HepG2 (cell line): ENCODE measurements around the gene BFSP1. TPM values are rescaled to one million over a fixed set of nuclear protein-coding genes. Genes with fewer than 3 reads are reported as not detected.

Source experiments
- CC2D1A ChIP-seq: sonication (generic); formaldehyde crosslinking; IDR thresholded peaks from 2 replicates; pipeline ENCODE4 v1.8.1; 2023; ENCODE audit warnings: mild to moderate bottlenecking, missing genetic modification reagents
- DRAP1 ChIP-seq: IDR thresholded peaks from 2 replicates; pipeline ENCODE4 v1.6.1; 2016; ENCODE audit warnings: missing genetic modification reagents, missing compliant biosample characterization
- FOSL1 ChIP-seq: sonication (generic); formaldehyde crosslinking; IDR thresholded peaks from 2 replicates; pipeline ENCODE4 v1.9.0; 2021; ENCODE audit warnings: missing genetic modification reagents, borderline replicate concordance
- FOSL2 ChIP-seq: sonication (generic); formaldehyde crosslinking; IDR thresholded peaks from 2 replicates; pipeline ENCODE4 v1.4.0; 2020; ENCODE audit warnings: missing genetic modification reagents
- KDM2A ChIP-seq: sonication (generic); formaldehyde crosslinking; IDR thresholded peaks from 2 replicates; pipeline ENCODE4 v1.4.0; 2020; ENCODE audit warnings: low read depth, missing genetic modification reagents, borderline replicate concordance
- KLF16 ChIP-seq, 2 experiments: sonication (generic) in 1 of 2; formaldehyde crosslinking in 1 of 2; IDR thresholded peaks; 2 replicates each; pipeline versions ENCODE4 v1.6.1 to v1.8.0; 2016 to 2023; ENCODE audit warnings: missing genetic modification reagents in 2 of 2, missing compliant biosample characterization in 1 of 2
- KMT2A ChIP-seq: sonication (generic); formaldehyde crosslinking; IDR thresholded peaks from 2 replicates; pipeline ENCODE4 v1.4.0; 2020; ENCODE audit warnings: missing genetic modification reagents
- MIER3 ChIP-seq: IDR thresholded peaks from 2 replicates; pipeline ENCODE4 v1.6.1; 2016; ENCODE audit warnings: missing compliant biosample characterization, borderline replicate concordance
- NCOA5 ChIP-seq: sonication (generic); formaldehyde crosslinking; IDR thresholded peaks from 2 replicates; pipeline ENCODE4 v1.4.0; 2020; ENCODE audit warnings: missing genetic modification reagents
- NR0B2 ChIP-seq: sonication (generic); formaldehyde crosslinking; IDR thresholded peaks from 2 replicates; pipeline ENCODE4 v1.4.0; 2020; ENCODE audit warnings: mild to moderate bottlenecking, missing genetic modification reagents
- NR1H2 ChIP-seq: sonication (generic); formaldehyde crosslinking; IDR thresholded peaks from 2 replicates; pipeline ENCODE4 v1.8.1; 2022; ENCODE audit warnings: low read depth, missing genetic modification reagents, borderline replicate concordance
- NR2C2 ChIP-seq: sonication (generic); formaldehyde crosslinking; IDR thresholded peaks from 2 replicates; pipeline ENCODE4 v1.4.0; 2020; ENCODE audit warnings: missing genetic modification reagents, mild to moderate bottlenecking, moderate library complexity, borderline replicate concordance
- PAX8 ChIP-seq: sonication (generic); formaldehyde crosslinking; IDR thresholded peaks from 2 replicates; pipeline ENCODE4 v1.8.0; 2022; ENCODE audit warnings: mild to moderate bottlenecking, missing genetic modification reagents, borderline replicate concordance
- PRPF4 ChIP-seq: fragments of 200-400 bp; formaldehyde crosslinking; IDR thresholded peaks from 2 replicates; pipeline ENCODE4 v1.6.1; 2016; ENCODE audit warnings: low read length, low read depth; ENCODE audit not compliant: poor library complexity, severe bottlenecking
- RAD21 ChIP-seq: fragments of 450-650 bp; formaldehyde crosslinking; IDR thresholded peaks from 2 replicates; pipeline ENCODE4 v1.5.0; 2020; ENCODE audit warnings: mild to moderate bottlenecking
- SALL1 ChIP-seq: sonication (generic); formaldehyde crosslinking; IDR thresholded peaks from 2 replicates; pipeline ENCODE4 v1.8.0; 2022; ENCODE audit warnings: mild to moderate bottlenecking, missing genetic modification reagents
- SP2 ChIP-seq: sonication (generic); formaldehyde crosslinking; IDR thresholded peaks from 2 replicates; pipeline ENCODE4 v1.5.1; 2020; ENCODE audit warnings: mild to moderate bottlenecking, missing genetic modification reagents
- SP5 ChIP-seq: IDR thresholded peaks from 2 replicates; pipeline ENCODE4 v1.6.1; 2016; ENCODE audit warnings: low read depth, borderline replicate concordance
- YY1 ChIP-seq: IDR thresholded peaks from 2 replicates; pipeline ENCODE4 v1.6.1; 2011; ENCODE audit warnings: low read length, low read depth, moderate library complexity, mild to moderate bottlenecking; ENCODE audit not compliant: insufficient read depth, insufficient replicate concordance
- ZFY ChIP-seq: sonication (generic); formaldehyde crosslinking; IDR thresholded peaks from 2 replicates; pipeline ENCODE4 v1.4.0; 2020; ENCODE audit warnings: missing genetic modification reagents
- ZGPAT ChIP-seq: IDR thresholded peaks from 2 replicates; pipeline ENCODE4 v1.6.1; 2016; ENCODE audit warnings: mild to moderate bottlenecking
- ZIK1 ChIP-seq: sonication (generic); formaldehyde crosslinking; IDR thresholded peaks from 2 replicates; pipeline ENCODE4 v1.5.0; 2020; ENCODE audit warnings: mild to moderate bottlenecking, low read depth, missing genetic modification reagents, borderline replicate concordance
- ZNF121 ChIP-seq: sonication (generic); formaldehyde crosslinking; IDR thresholded peaks from 2 replicates; pipeline ENCODE4 v1.5.0; 2020; ENCODE audit warnings: mild to moderate bottlenecking, missing genetic modification reagents
- ZNF556 ChIP-seq: sonication (generic); formaldehyde crosslinking; IDR thresholded peaks from 2 replicates; pipeline ENCODE4 v1.4.0; 2020; ENCODE audit warnings: mild to moderate bottlenecking, missing genetic modification reagents, borderline replicate concordance
- ZNF710 ChIP-seq: sonication (generic); formaldehyde crosslinking; IDR thresholded peaks from 2 replicates; pipeline ENCODE4 v1.5.0; 2020; ENCODE audit warnings: mild to moderate bottlenecking, missing genetic modification reagents, borderline replicate concordance
- polyA plus RNA-seq, 8 experiments: library from polyadenylated mRNA; depleted of rRNA in 3 of 8; stranded (reverse) in 7 of 8; unstranded in 1 of 8; fragments of >200 nt; fragmentation: Illumina TruSeq in 4 of 8; extraction: Trizol in 4 of 8; gene quantifications; 2 replicates each; pipeline versions ENCODE4 v1.2.1 to v1.2.3, GENCODE V29; 2011 to 2016; ENCODE audit warnings: low read depth in 4 of 8, missing spikeins in 1 of 8, mixed read lengths in 1 of 8; ENCODE audit not compliant: insufficient read depth in 1 of 8
- total RNA-seq, 5 experiments: library from RNA; depleted of rRNA; stranded (reverse); fragments of >200 nt; fragmentation: Illumina TruSeq; extraction: Trizol; gene quantifications; 2 replicates each; pipeline ENCODE4 v1.2.3, GENCODE V29; 2016; ENCODE audit warnings: low read depth in 1 of 5

The BFSP1 gene
- total and polyA plus RNA-seq, 2 of the 13 experiments (the other 11 are each of a cell fraction or from before 2014, with no cell fraction given) = 0.22 to 0.26 TPM

- TF ChIP-seq SP2 (CRISPR knock-in tag) (no peak), ZNF121 (CRISPR knock-in tag) (peak; percentile 79; the same call in 1 of the 2 replicates), NR1H2 (CRISPR knock-in tag) (no peak), ZGPAT (CRISPR knock-in tag) (peak; percentile 65; the same call in 1 of the 2 replicates), YY1 (peak; percentile 29), KLF16 (CRISPR knock-in tag; IDR thresholded peaks at IDR 0.05) (peak in 1 of 2 experiments; percentile 67; a peak in 1 of 4 replicates), RAD21 (CRISPR knock-in tag) (peak; percentile 25; the same call in 1 of the 2 replicates), CC2D1A (CRISPR knock-in tag) (no peak), ZNF710 (CRISPR knock-in tag) (peak; percentile 29; the same call in 1 of the 2 replicates), KMT2A (CRISPR knock-in tag) (peak; percentile 74), MIER3 (CRISPR knock-in tag) (peak; percentile 17; the same call in 1 of the 2 replicates), KDM2A (CRISPR knock-in tag) (peak; percentile 76), NR0B2 (0 out of 2 replicates have a peak, but pooled peaks have one; percentile 32), PRPF4 (no peak), SALL1 (CRISPR knock-in tag) (peak; percentile 50), FOSL1 (CRISPR knock-in tag) (no peak), ZNF556 (peak; percentile 51; the same call in 1 of the 2 replicates), NCOA5 (CRISPR knock-in tag) (no peak), SP5 (CRISPR knock-in tag) (peak; percentile 22; the same call in 1 of the 2 replicates), ZIK1 (CRISPR knock-in tag) (no peak), NR2C2 (CRISPR knock-in tag) (0 out of 2 replicates have a peak, but pooled peaks have one; percentile 21), ZFY (CRISPR knock-in tag) (peak; percentile 67), PAX8 (CRISPR knock-in tag) (0 out of 2 replicates have a peak, but pooled peaks have one; percentile 71), DRAP1 (CRISPR knock-in tag) (peak; percentile 46; the same call in 1 of the 2 replicates), FOSL2 (CRISPR knock-in tag) (peak; percentile 94)
Observed at GRCh38 chr20:17568972-17569521, 37.9 kb upstream of the BFSP1 start (continued).
